ENCODE data around the gene SLC44A3. TPM values are rescaled to one million over a fixed set of nuclear protein-coding genes. Genes with fewer than 3 reads are reported as not detected.

SLC44A3 gene
- total and polyA plus RNA-seq, 2 of the 4 experiments (the other 2 are of a cell fraction): 0.31 to 0.54 TPM

DNA sequence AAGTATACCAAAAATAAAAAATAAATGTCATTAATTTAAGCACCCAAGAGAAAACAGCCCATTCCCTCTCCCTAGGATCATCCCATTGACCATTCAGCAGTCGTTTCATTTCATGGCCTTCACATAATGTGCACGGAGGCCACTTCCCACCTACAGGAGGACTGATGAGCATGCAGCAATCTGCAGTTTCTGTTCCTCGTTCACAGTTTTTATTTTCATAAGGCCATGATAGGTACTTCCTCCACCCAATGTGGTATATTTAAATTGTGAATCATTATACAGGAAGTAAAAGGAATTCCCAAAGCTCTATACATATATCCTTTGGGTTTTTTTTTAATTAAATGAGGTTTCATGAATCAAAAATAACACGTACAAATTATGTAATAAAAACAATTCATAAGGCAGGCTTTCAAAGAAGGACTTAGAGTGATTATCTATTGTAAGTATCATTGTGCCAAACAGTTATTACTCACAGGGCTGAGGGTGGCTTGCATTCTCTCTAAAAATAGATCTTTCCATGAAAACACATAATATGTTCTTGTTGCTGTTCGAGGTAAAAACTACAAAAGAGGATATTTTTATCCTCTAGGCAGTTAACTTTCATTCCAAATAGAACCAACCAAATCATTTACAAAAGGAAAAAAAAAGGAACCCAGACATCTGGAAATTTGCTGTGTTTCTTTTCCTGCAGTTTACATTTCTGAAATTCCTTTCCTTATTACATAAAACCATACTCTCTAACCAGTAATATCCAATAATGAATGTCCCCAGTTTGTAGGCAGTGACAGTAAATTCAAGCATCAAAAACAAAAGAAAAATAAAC, 27.5 kb upstream of the SLC44A3 start:
- dilution Hi-C loops (cut with HindIII; ENCODE audit: low sequenced_read_pairs, unreplicated experiment): loop anchor here (25.0 kb wide), 1 partner anchor 255 kb away; the partner anchor contains the start of gene F3
- peak overlapping the region; percentile 99 for H3K18ac ChIP-seq (ENCODE audit: low read depth, low read length)
- H3K9ac ChIP-seq (ENCODE audit: low read depth, low read length): peak overlapping the region; percentile 55; the same call in 1 of the 2 replicates
- peak overlapping the region; percentile 83 for H3K27ac ChIP-seq (ENCODE audit: insufficient read depth, low read length)
- H3K79me1 ChIP-seq (ENCODE audit: low read depth in 1 of 2, low read length in 2 of 2): no peaks in the 10 kb centered on the region
- H2BK120ac ChIP-seq (ENCODE audit: low read depth, low read length): peak overlapping the region; percentile 88
- H3K9me3 ChIP-seq (ENCODE audit: control insufficient read depth, insufficient read depth, low read length): no peaks in the 10 kb centered on the region
- TF ChIP-seq, protein P1, sequence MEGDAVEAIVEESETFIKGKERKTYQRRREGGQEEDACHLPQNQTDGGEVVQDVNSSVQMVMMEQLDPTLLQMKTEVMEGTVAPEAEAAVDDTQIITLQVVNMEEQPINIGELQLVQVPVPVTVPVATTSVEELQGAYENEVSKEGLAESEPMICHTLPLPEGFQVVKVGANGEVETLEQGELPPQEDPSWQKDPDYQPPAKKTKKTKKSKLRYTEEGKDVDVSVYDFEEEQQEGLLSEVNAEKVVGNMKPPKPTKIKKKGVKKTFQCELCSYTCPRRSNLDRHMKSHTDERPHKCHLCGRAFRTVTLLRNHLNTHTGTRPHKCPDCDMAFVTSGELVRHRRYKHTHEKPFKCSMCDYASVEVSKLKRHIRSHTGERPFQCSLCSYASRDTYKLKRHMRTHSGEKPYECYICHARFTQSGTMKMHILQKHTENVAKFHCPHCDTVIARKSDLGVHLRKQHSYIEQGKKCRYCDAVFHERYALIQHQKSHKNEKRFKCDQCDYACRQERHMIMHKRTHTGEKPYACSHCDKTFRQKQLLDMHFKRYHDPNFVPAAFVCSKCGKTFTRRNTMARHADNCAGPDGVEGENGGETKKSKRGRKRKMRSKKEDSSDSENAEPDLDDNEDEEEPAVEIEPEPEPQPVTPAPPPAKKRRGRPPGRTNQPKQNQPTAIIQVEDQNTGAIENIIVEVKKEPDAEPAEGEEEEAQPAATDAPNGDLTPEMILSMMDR (conservative IDR thresholded peaks at IDR 0.05; ENCODE audit: low read depth, low read length): 0 out of 2 replicates have a peak, but pooled peaks have one; percentile 17
- TF ChIP-seq NFE2L2 (IDR thresholded peaks at IDR 0.05; ENCODE audit: low read depth, low read length) (no peak), RAD21 (IDR thresholded peaks at IDR 0.05; ENCODE audit: low read length) (peak; percentile 32), RFX5 (IDR thresholded peaks at IDR 0.05; ENCODE audit: low read depth, low read length) (no peak)
- intact Hi-C loops (cut with micrococcal nuclease): loop anchor here (2.0 kb wide), 1 partner anchor 64 kb away; no protein-coding TSS in a partner anchor
- no peak overlapping the region for H2AFZ ChIP-seq (replicated peaks; ENCODE audit: low read length, poor library complexity)
- WGBS, 2 experiments (ENCODE audit: extremely low coverage in 2 of 2, insufficient read length in 1 of 2): no CpG with 5 or more reads among the region's 5 CpGs
- peak overlapping the region; percentile 32; the same call in 1 of the 2 replicates for H3K56ac ChIP-seq (ENCODE audit: extremely low read depth, insufficient read depth, low read length)
- DNase-seq (peak; percentile 79), ATAC-seq (ENCODE audit: low read depth) (peak; percentile 67)
- no peaks in the 10 kb centered on the region for H4K20me1 ChIP-seq (ENCODE audit: insufficient read depth, low read length)
- no peak overlapping the region for H3K4me3 ChIP-seq (ENCODE audit: insufficient read depth, low read depth, low read length)
- peak overlapping the region; percentile 75 for H2BK15ac ChIP-seq (ENCODE audit: low read depth, low read length)
- H2BK20ac ChIP-seq (ENCODE audit: low read depth, low read length): peak overlapping the region; percentile 65; the same call in 1 of the 2 replicates
- peak overlapping the region; percentile 89 for H3K4ac ChIP-seq (ENCODE audit: low read depth, low read length)
- peaks cover 10% of the 10 kb centered on the region for H3K9me1 ChIP-seq (ENCODE audit: insufficient read depth, low read length)
- no peak overlapping the region for H2AK9ac ChIP-seq (replicated peaks; ENCODE audit: low read depth, low read length, poor library complexity)
- peak overlapping the region; percentile 83 for H3K14ac ChIP-seq (replicated peaks; ENCODE audit: low read depth, low read length)
- peak overlapping the region; percentile 56 for H4K5ac ChIP-seq (ENCODE audit: low read depth, low read length)
- H3K27me3 ChIP-seq (ENCODE audit: control insufficient read depth, insufficient read depth, low read length): no peaks in the 10 kb centered on the region
- H4K8ac ChIP-seq (ENCODE audit: low read depth in 2 of 2, low read length in 2 of 2): peak overlapping the region; percentile 35 to 88; a peak in 3 of 4 replicates
- ChIA-PET POLR2A (ENCODE audit: unreplicated experiment) (no interaction called here), CTCF (no interaction called here)
- H3K23ac ChIP-seq (ENCODE audit: low read depth, low read length): peak overlapping the region; percentile 93
- H2BK5ac ChIP-seq (ENCODE audit: low read depth, low read length, poor library complexity, severe bottlenecking): peak overlapping the region; percentile 96
- H3K36me3 ChIP-seq (ENCODE audit: control insufficient read depth, insufficient read depth, low read length): no peaks in the 10 kb centered on the region
- no TSS peak for BruUV-seq (replicated peaks)
- peak overlapping the region; percentile 89; the same call in 1 of the 2 replicates for H2AK5ac ChIP-seq (ENCODE audit: low read depth, low read length)
- in situ Hi-C loops (cut with MboI; ENCODE audit: low sequenced_read_pairs): no loop called here
- peak overlapping the region; percentile 91 for H3K4me2 ChIP-seq (ENCODE audit: low read depth, low read length)
- peak overlapping the region; percentile 51 for H4K91ac ChIP-seq (ENCODE audit: insufficient read depth, low read depth, low read length)
- H3K4me1 ChIP-seq (ENCODE audit: control insufficient read depth, insufficient read depth, low read length): peaks cover 9% of the 10 kb centered on the region

All from IMR-90 (cell line).